Fibroblast of skin of left quadriceps (primary cell): Measurements from ENCODE around the gene ASIC2.

Experiments
- DNase-seq, 2 experiments: peaks; one replicate each; pipeline ENCODE4 v3.0.0-alpha.2; 2013; ENCODE audit warnings: low read depth in 2 of 2

Gene ASIC2

GRCh38 chr17:33288954-33289353 is 4.1 kb downstream of the ASIC2 start:
- no peak for DNase-seq

GRCh38 chr17:33287096-33287725 is 5.9 kb downstream of the ASIC2 start:
- no peak for DNase-seq

GRCh38 chr17:33285413-33285812 is 7.7 kb downstream of the ASIC2 start:
- DNase-seq: no peak

GRCh38 chr17:33284022-33284421 is 9.1 kb downstream of the ASIC2 start:
- DNase-seq: peak in 1 of 2 experiments; percentile 12

GRCh38 chr17:33280162-33280943 is 12.7 kb downstream of the ASIC2 start:
- no peak for DNase-seq

- DNase-seq: no peak
Measured at GRCh38 chr17:33277436-33278100, 15.5 kb downstream of the ASIC2 start.

- DNase-seq: no peak
Measured at GRCh38 chr17:33273743-33274410, 19.2 kb downstream of the ASIC2 start.

- no peak for DNase-seq
Measured at GRCh38 chr17:33273271-33273670, 19.8 kb downstream of the ASIC2 start.

- no peak for DNase-seq
Measured at GRCh38 chr17:33272438-33272837, 20.7 kb downstream of the ASIC2 start.

- no peak for DNase-seq
Measured at GRCh38 chr17:33269337-33270060, 23.6 kb downstream of the ASIC2 start.

GRCh38 chr17:33267851-33268548 is 25.1 kb downstream of the ASIC2 start:
- no peak for DNase-seq

- DNase-seq: peak; percentile 84
Measured at GRCh38 chr17:33267271-33267790, 25.8 kb downstream of the ASIC2 start.

- DNase-seq: no peak
Measured at GRCh38 chr17:33266611-33267010, 26.5 kb downstream of the ASIC2 start.

GRCh38 chr17:33266116-33266515 is 27.0 kb downstream of the ASIC2 start:
- peak; percentile 11 to 22 for DNase-seq

- DNase-seq: no peak
Measured at GRCh38 chr17:33263396-33263795, 29.7 kb downstream of the ASIC2 start.

GRCh38 chr17:33262266-33263123 is 30.6 kb downstream of the ASIC2 start:
- no peak for DNase-seq

- DNase-seq: no peak
Measured at GRCh38 chr17:33261820-33262219, 31.3 kb downstream of the ASIC2 start.

- DNase-seq: no peak
Measured at GRCh38 chr17:33260638-33261037, 32.5 kb downstream of the ASIC2 start.

- no peak for DNase-seq
Measured at GRCh38 chr17:33258296-33258695, 34.8 kb downstream of the ASIC2 start.

GRCh38 chr17:33245183-33245582 is 47.9 kb downstream of the ASIC2 start:
- DNase-seq: no peak
